Body of pancreas (tissue), 4 donors: Measurements from ENCODE around the gene CLEC16A.

Source experiments
- POLR2A ChIP-seq, 3 donors: fragments of 450-650 bp; IDR thresholded peaks; one replicate each; pipeline ENCODE4 v1.6.1; 2016; ENCODE audit warnings: antibody characterized with exemption in 3 of 3, mild to moderate bottlenecking in 2 of 3
- TF ChIP-seq, protein P1 (sequence below), 7 experiments: fragments of 450-650 bp in 4 of 7; fragments of 200-600 bp in 3 of 7; sonication (generic) in 3 of 7; IDR thresholded peaks; one replicate each; pipeline ENCODE4 v1.5.1; 2016 to 2019; ENCODE audit warnings: antibody characterized with exemption in 7 of 7

DNA sequence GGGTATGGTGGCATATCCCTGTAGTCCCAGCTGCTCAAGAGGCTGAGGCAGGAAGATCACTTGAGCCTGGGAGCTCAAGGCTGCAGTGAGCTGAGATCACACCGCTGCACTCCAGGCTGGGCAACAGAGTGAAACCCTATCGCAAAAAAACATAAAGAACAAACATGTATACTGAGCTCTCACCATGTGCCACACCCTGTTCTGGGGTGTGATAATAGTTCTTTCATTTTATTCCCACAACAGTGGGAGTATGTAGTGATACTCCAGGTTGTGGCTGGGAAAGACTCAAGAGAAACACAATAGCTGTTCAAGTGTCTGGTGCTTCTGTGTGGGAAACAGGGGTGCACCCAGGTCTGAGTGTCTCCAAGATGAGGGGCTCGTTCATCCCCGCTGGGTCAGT, 221.0 kb downstream of the CLEC16A start:
- TF ChIP-seq POLR2A (IDR thresholded peaks at IDR 0.05), result no peak
- TF ChIP-seq, protein P1, sequence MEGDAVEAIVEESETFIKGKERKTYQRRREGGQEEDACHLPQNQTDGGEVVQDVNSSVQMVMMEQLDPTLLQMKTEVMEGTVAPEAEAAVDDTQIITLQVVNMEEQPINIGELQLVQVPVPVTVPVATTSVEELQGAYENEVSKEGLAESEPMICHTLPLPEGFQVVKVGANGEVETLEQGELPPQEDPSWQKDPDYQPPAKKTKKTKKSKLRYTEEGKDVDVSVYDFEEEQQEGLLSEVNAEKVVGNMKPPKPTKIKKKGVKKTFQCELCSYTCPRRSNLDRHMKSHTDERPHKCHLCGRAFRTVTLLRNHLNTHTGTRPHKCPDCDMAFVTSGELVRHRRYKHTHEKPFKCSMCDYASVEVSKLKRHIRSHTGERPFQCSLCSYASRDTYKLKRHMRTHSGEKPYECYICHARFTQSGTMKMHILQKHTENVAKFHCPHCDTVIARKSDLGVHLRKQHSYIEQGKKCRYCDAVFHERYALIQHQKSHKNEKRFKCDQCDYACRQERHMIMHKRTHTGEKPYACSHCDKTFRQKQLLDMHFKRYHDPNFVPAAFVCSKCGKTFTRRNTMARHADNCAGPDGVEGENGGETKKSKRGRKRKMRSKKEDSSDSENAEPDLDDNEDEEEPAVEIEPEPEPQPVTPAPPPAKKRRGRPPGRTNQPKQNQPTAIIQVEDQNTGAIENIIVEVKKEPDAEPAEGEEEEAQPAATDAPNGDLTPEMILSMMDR (IDR thresholded peaks at IDR 0.05), result no peak
